ENCODE measurements around the gene LMOD3.

DNA sequence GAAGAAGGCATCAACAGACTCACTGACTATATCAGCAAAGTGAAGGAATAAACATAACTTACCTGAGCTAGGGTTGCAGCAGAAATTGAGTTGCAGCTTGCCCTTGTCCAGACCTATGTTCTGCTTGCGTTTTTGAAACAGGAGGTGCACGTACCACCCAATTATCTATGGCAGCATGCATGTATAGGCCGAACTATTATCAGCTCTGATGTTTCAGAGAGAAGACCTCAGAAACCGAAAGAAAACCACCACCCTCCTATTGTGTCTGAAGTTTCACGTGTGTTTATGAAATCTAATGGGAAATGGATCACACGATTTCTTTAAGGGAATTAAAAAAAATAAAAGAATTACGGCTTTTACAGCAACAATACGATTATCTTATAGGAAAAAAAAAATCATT lies 17.8 kb downstream of the LMOD3 start:
- TF ChIP-seq POLR2A (IDR thresholded peaks at IDR 0.05) = no peak
- TF ChIP-seq, protein P1, sequence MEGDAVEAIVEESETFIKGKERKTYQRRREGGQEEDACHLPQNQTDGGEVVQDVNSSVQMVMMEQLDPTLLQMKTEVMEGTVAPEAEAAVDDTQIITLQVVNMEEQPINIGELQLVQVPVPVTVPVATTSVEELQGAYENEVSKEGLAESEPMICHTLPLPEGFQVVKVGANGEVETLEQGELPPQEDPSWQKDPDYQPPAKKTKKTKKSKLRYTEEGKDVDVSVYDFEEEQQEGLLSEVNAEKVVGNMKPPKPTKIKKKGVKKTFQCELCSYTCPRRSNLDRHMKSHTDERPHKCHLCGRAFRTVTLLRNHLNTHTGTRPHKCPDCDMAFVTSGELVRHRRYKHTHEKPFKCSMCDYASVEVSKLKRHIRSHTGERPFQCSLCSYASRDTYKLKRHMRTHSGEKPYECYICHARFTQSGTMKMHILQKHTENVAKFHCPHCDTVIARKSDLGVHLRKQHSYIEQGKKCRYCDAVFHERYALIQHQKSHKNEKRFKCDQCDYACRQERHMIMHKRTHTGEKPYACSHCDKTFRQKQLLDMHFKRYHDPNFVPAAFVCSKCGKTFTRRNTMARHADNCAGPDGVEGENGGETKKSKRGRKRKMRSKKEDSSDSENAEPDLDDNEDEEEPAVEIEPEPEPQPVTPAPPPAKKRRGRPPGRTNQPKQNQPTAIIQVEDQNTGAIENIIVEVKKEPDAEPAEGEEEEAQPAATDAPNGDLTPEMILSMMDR (IDR thresholded peaks at IDR 0.05 in 4 of 5, conservative IDR thresholded peaks at IDR 0.05 in 1 of 5) = no peak
